Mesendoderm (in vitro differentiated cells): Measurements from ENCODE around the gene PCBP3.

ENCODE experiments used
- DNase-seq: peaks from one replicate; pipeline ENCODE4 v3.0.0; 2013
- H2AK5ac ChIP-seq: 2 replicates; pipeline ENCODE4 v1.6.1; 2013; ENCODE audit warnings: low read length, inconsistent platforms
- H2BK120ac ChIP-seq: 2 replicates; pipeline ENCODE4 v1.6.1; 2013; ENCODE audit warnings: low read depth, mild to moderate bottlenecking, low read length, moderate library complexity, mixed read lengths
- H2BK15ac ChIP-seq: replicated peaks from 2 replicates; pipeline ENCODE4 v1.6.1; 2013; ENCODE audit warnings: low read depth, mild to moderate bottlenecking, moderate library complexity
- H2BK5ac ChIP-seq: 2 replicates; pipeline ENCODE4 v1.6.1; 2013; ENCODE audit warnings: low read length, inconsistent platforms
- H3K18ac ChIP-seq: 2 replicates; pipeline ENCODE4 v1.6.1; 2013; ENCODE audit warnings: mild to moderate bottlenecking, low read length, mixed read lengths
- H3K23ac ChIP-seq: one replicate; pipeline ENCODE4 v1.6.1; 2013; ENCODE audit warnings: low read length
- H3K27ac ChIP-seq: 2 replicates; pipeline ENCODE4 v1.5.1; 2013; ENCODE audit warnings: low read depth, mild to moderate bottlenecking, inconsistent platforms, low read length, moderate library complexity
- H3K27me3 ChIP-seq: 2 replicates; pipeline ENCODE4 v1.6.1; 2013; ENCODE audit warnings: low read length, control low read depth, mild to moderate bottlenecking, inconsistent platforms; ENCODE audit not compliant: insufficient read depth, poor library complexity
- H3K36me3 ChIP-seq: 2 replicates; pipeline ENCODE4 v1.6.1; 2013; ENCODE audit warnings: low read length, inconsistent platforms; ENCODE audit not compliant: control insufficient read depth, insufficient read depth
- H3K4ac ChIP-seq: one replicate; pipeline ENCODE4 v1.6.1; 2013; ENCODE audit warnings: low read depth, mild to moderate bottlenecking, low read length, moderate library complexity
- H3K4me1 ChIP-seq: 2 replicates; pipeline ENCODE4 v1.6.1; 2013; ENCODE audit warnings: low read depth, low read length, inconsistent platforms; ENCODE audit not compliant: control insufficient read depth
- H3K4me2 ChIP-seq: 2 replicates; pipeline ENCODE4 v1.6.1; 2013; ENCODE audit warnings: low read length
- H3K4me3 ChIP-seq: 2 replicates; pipeline ENCODE4 v1.5.1; 2013; ENCODE audit warnings: mild to moderate bottlenecking, low read length
- H3K56ac ChIP-seq: one replicate; pipeline ENCODE4 v1.6.1; 2013; ENCODE audit warnings: low read length
- H3K79me1 ChIP-seq: 2 replicates; pipeline ENCODE4 v1.6.1; 2013; ENCODE audit warnings: low read length, inconsistent platforms
- H3K79me2 ChIP-seq: 2 replicates; pipeline ENCODE4 v1.6.1; 2013; ENCODE audit warnings: mild to moderate bottlenecking, low read length; ENCODE audit not compliant: control insufficient read depth, insufficient read depth
- H3K9ac ChIP-seq: 2 replicates; pipeline ENCODE4 v1.6.1; 2013; ENCODE audit warnings: low read length, inconsistent platforms
- H4K5ac ChIP-seq: one replicate; pipeline ENCODE4 v1.6.1; 2013; ENCODE audit warnings: low read length
- H4K8ac ChIP-seq: one replicate; pipeline ENCODE4 v1.6.1; 2013; ENCODE audit warnings: low read depth, mild to moderate bottlenecking, control low read depth, low read length, moderate library complexity
- WGBS: extraction: QIAGEN DNeasy Blood & Tissue Kit; methylation state at CpG from one replicate; pipeline ENCODE4 v1.1.7; 2013; ENCODE audit warnings: low lambda C conversion rate, missing lambda C conversion rate; ENCODE audit not compliant: insufficient coverage; ENCODE audit errors: extremely low coverage; 5-methylcytosine and 5-hydroxymethylcytosine counted together

PCBP3 gene

DNA sequence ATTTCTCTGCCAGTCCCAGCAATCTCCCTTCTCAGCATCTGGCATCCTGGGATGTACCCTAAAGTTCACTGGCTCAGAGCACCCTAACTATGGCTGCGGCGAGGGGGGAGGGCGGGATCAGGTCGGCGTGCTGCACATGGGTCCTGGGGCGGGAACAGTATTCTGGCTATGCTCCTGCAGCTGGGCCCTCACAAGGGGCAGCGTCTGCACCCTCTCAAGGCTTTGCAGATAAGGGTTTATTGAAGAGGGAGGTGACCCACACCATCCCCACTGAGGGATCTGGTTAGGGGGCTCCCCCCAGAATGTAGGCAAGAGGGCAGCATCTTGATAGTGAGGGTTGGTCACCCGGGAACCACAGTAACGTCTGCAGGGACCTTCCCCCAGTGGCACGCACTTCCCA lies 44.9 kb upstream of the PCBP3 start:
- no peaks in the 10 kb centered on the region for H3K4me1 ChIP-seq
- H3K4ac ChIP-seq: no peak overlapping the region
- WGBS: no CpG with 5 or more reads among the region's 10 CpGs
- H3K79me2 ChIP-seq: no peaks in the 10 kb centered on the region
- H3K18ac ChIP-seq: no peak overlapping the region
- H3K36me3 ChIP-seq: no peaks in the 10 kb centered on the region
- H4K5ac ChIP-seq: no peak overlapping the region
- H3K56ac ChIP-seq: no peak overlapping the region
- no peak overlapping the region for H3K9ac ChIP-seq
- H3K79me1 ChIP-seq: no peaks in the 10 kb centered on the region
- H3K23ac ChIP-seq: no peak overlapping the region
- H4K8ac ChIP-seq: no peak overlapping the region
- H3K4me2 ChIP-seq: no peak overlapping the region
- H2BK120ac ChIP-seq: no peak overlapping the region
- no peaks in the 10 kb centered on the region for H3K27me3 ChIP-seq
- H2BK5ac ChIP-seq: no peak overlapping the region
- no peak overlapping the region for H3K27ac ChIP-seq
- H2AK5ac ChIP-seq: no peak overlapping the region
- no peak overlapping the region for H3K4me3 ChIP-seq
- no peak overlapping the region for H2BK15ac ChIP-seq
- no peak for DNase-seq

DNA sequence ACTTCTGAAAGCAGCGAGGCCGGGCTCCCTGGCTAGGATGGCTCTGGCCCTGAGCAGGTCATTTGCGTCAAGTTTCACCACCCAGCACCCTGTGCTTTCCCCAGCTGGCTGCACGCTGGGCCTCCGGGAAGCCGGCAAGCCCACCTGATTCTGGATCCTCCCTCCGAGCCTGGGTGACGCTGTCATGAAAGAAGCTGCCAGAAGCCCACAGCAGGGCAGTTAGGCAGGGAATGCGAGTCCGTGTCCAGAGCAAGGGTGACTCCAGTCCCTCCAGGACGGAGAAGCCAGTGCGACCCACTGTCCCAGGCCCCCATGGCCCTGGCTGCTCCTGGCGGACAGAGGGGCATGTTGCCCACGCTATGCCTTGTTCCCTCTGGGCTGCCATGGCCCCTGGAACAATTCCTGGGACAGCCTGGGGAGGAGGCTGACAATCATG lies 44.4 kb upstream of the PCBP3 start:
- no CpG with 5 or more reads among the region's 14 CpGs for WGBS
- Histone ChIP-seq H4K8ac (no peak overlapping the region), H3K18ac (no peak overlapping the region), H2BK15ac (no peak overlapping the region), H3K27ac (no peak overlapping the region), H4K5ac (no peak overlapping the region), H3K4me1 (no peaks in the 10 kb centered on the region), H2BK120ac (no peak overlapping the region), H3K36me3 (no peaks in the 10 kb centered on the region), H3K56ac (no peak overlapping the region), H3K79me1 (no peaks in the 10 kb centered on the region), H2BK5ac (no peak overlapping the region), H3K23ac (no peak overlapping the region), H3K4ac (no peak overlapping the region), H3K27me3 (no peaks in the 10 kb centered on the region), H3K4me2 (no peak overlapping the region), H3K79me2 (no peaks in the 10 kb centered on the region), H3K4me3 (no peak overlapping the region), H3K9ac (no peak overlapping the region), H2AK5ac (no peak overlapping the region)
- DNase-seq: no peak

DNA sequence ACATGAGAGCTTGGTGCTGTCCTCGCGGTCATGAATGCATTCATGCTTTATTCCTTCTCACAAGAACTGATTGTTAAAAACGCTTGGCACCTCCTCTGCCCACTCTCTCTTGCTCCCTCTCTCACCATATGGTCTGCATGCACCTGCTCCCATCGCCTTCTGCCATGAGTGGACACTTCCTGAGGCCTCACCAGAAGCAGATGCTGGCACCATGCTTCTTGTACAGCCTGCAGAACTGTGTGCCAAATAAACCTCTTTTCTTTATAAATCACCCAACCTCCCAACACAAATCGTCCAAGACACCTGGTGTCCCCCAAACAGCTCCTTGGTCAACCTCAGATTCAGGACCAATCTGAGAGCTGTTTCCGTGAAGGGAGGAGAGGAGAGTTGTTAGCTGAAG lies 43.3 kb upstream of the PCBP3 start:
- Histone ChIP-seq H3K79me1 (no peaks in the 10 kb centered on the region), H3K18ac (no peak overlapping the region)
- WGBS: no CpG with 5 or more reads among the region's 6 CpGs

DNA sequence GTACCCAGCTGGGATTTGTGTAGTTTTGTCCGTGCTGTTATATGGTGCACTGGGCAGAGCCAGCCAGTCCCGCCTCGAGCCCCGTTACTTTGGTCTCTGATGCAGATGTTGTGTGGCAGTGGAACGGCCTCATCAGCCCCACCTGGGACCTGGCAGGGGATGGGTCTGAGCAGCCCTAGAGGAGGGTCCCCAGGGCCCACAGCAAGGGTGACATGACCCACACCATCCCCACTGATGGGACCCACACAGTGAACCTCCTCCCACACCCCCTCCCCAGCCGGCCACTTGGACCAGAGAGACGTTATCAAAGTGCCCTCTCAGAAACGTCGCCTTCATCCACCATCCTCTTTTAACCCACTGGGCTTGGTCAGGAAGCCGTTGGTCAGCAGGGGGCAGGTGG lies 42.0 kb upstream of the PCBP3 start:
- Histone ChIP-seq H3K27me3 (no peaks in the 10 kb centered on the region), H3K36me3 (no peaks in the 10 kb centered on the region), H2AK5ac (no peak overlapping the region), H4K8ac (no peak overlapping the region), H3K4ac (no peak overlapping the region), H4K5ac (no peak overlapping the region), H3K23ac (no peak overlapping the region), H2BK5ac (no peak overlapping the region), H2BK15ac (no peak overlapping the region), H3K9ac (no peak overlapping the region), H3K4me2 (no peak overlapping the region), H3K79me2 (no peaks in the 10 kb centered on the region), H3K27ac (no peak overlapping the region), H3K79me1 (no peaks in the 10 kb centered on the region), H3K18ac (no peak overlapping the region), H3K4me3 (no peak overlapping the region), H3K4me1 (no peaks in the 10 kb centered on the region), H3K56ac (no peak overlapping the region), H2BK120ac (no peak overlapping the region)
- DNase-seq: no peak
- WGBS: no CpG with 5 or more reads among the region's 10 CpGs

More for the DNA sequence above, 43.3 kb upstream of the PCBP3 start:
- H3K56ac ChIP-seq: no peak overlapping the region
- H2AK5ac ChIP-seq: no peak overlapping the region
- H3K27ac ChIP-seq: no peak overlapping the region
- DNase-seq: no peak
- no peak overlapping the region for H3K4ac ChIP-seq
- H3K23ac ChIP-seq: no peak overlapping the region
- no peak overlapping the region for H4K8ac ChIP-seq
- no peaks in the 10 kb centered on the region for H3K79me2 ChIP-seq
- no peak overlapping the region for H2BK5ac ChIP-seq
- no peak overlapping the region for H3K4me3 ChIP-seq
- no peak overlapping the region for H3K4me2 ChIP-seq
- H2BK120ac ChIP-seq: no peak overlapping the region
- no peak overlapping the region for H2BK15ac ChIP-seq
- no peak overlapping the region for H3K9ac ChIP-seq
- no peaks in the 10 kb centered on the region for H3K4me1 ChIP-seq
- no peaks in the 10 kb centered on the region for H3K36me3 ChIP-seq
- H4K5ac ChIP-seq: no peak overlapping the region
- no peaks in the 10 kb centered on the region for H3K27me3 ChIP-seq

DNA sequence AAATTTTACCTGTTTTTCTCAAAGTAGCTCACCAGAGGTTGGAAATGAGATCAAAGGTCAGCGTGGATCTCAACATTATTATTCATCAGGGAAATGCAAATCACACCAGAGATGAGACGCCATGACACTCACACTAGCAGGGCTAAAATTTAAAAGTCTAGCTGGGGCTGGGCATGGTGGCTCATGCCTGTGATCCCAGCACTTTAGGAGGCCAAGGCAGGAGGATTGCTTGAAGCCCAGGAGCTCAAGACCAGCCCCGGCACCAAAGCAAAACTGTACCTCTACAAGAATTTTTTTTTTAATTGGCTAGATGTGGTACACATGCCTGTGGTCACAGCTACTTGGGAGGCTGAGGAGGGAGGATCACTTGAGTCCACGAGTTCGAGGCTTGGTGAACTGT lies 41.4 kb upstream of the PCBP3 start:
- Histone ChIP-seq H3K27ac (no peak overlapping the region), H3K79me1 (no peaks in the 10 kb centered on the region), H2AK5ac (no peak overlapping the region), H2BK5ac (no peak overlapping the region), H2BK120ac (no peak overlapping the region), H3K56ac (no peak overlapping the region), H3K23ac (no peak overlapping the region), H4K5ac (no peak overlapping the region), H3K4me3 (no peak overlapping the region), H3K79me2 (no peaks in the 10 kb centered on the region), H3K4me1 (no peaks in the 10 kb centered on the region), H3K27me3 (no peaks in the 10 kb centered on the region), H3K4ac (no peak overlapping the region), H3K18ac (no peak overlapping the region), H3K9ac (no peak overlapping the region), H4K8ac (no peak overlapping the region), H3K4me2 (no peak overlapping the region), H2BK15ac (no peak overlapping the region), H3K36me3 (no peaks in the 10 kb centered on the region)
- no CpG with 5 or more reads among the region's 5 CpGs for WGBS
- no peak for DNase-seq

DNA sequence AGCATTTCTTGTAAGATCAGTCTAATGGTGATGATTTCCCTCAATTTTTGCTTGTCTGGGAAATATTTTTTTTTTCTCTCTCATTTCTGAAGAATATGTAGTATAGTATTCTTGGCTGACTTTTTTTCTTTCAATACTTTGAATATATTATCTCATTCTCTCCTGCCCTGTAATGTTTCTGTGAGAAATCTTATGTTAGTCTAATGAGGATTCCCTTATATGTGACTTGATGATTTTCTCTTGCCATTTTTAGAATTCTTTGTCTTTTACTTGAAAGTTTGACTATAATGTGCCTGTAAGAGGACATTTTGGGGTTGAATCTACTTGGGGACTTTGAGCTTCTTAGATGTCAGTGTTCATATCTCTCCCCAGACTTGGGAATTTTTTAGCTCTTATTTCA lies 40.0 kb upstream of the PCBP3 start:
- Histone ChIP-seq H3K4me3 (no peak overlapping the region), H3K4me1 (no peaks in the 10 kb centered on the region), H2BK15ac (no peak overlapping the region), H4K5ac (no peak overlapping the region), H3K9ac (no peak overlapping the region), H2BK5ac (no peak overlapping the region), H3K56ac (no peak overlapping the region), H3K27me3 (no peaks in the 10 kb centered on the region), H3K79me2 (no peaks in the 10 kb centered on the region), H3K79me1 (no peaks in the 10 kb centered on the region), H2BK120ac (no peak overlapping the region), H3K4ac (no peak overlapping the region), H3K27ac (no peak overlapping the region), H3K4me2 (no peak overlapping the region), H4K8ac (no peak overlapping the region), H2AK5ac (no peak overlapping the region), H3K23ac (no peak overlapping the region), H3K18ac (no peak overlapping the region), H3K36me3 (no peaks in the 10 kb centered on the region)
- DNase-seq: no peak
